Prostate gland (tissue), 2 donors: Measurements from ENCODE around the gene SMIM38. TPM values are rescaled to one million over a fixed set of nuclear protein-coding genes. Genes with fewer than 3 reads are reported as not detected.

ENCODE experiments used
- DNase-seq: peaks from one replicate; pipeline ENCODE4 v3.0.0-alpha.2; 2019; ENCODE audit warnings: low spot score
- H3K27ac ChIP-seq, 2 donors: fragments of 200-600 bp; sonication (generic); 2 replicates each; pipeline ENCODE4 v1.5.1; 2017 to 2019
- H3K27me3 ChIP-seq: fragments of 200-600 bp; sonication (generic); replicated peaks from 2 replicates; pipeline ENCODE4 v1.5.1; 2019; ENCODE audit not compliant: insufficient read depth
- H3K36me3 ChIP-seq, 2 donors: fragments of 200-600 bp; sonication (generic); 1 replicate in 1 of 2; 2 replicates in 1 of 2; pipeline versions ENCODE4 v1.5.1 to v1.8.1; 2017 to 2019
- H3K4me1 ChIP-seq: fragments of 200-600 bp; sonication (generic); replicated peaks from 2 replicates; pipeline ENCODE4 v1.5.1; 2019
- H3K4me3 ChIP-seq, 2 donors: fragments of 200-600 bp; sonication (generic); 2 replicates each; pipeline ENCODE4 v1.5.1; 2017 to 2019
- H3K9me3 ChIP-seq: fragments of 200-600 bp; sonication (generic); 2 replicates; pipeline ENCODE4 v1.5.1; 2017
- POLR2A ChIP-seq: fragments of 450-650 bp; IDR thresholded peaks from one replicate; pipeline ENCODE4 v1.6.1; 2016; ENCODE audit warnings: antibody characterized with exemption, mild to moderate bottlenecking
- POLR2AphosphoS5 ChIP-seq: sonication (generic); formaldehyde crosslinking; IDR thresholded peaks from one replicate; pipeline ENCODE4 v1.6.1; 2017; ENCODE audit warnings: antibody characterized with exemption
- WGBS: methylation state at CpG from one replicate; pipeline ENCODE4 v1.1.5; 2018; 5-methylcytosine and 5-hydroxymethylcytosine counted together
- intact Hi-C: fragments of 100-400 bp; cut with DNase I; formaldehyde crosslinking; loops from one replicate; pipeline ENCODE4 v1.14.2; 2022
- total RNA-seq, 2 donors: library from RNA; depleted of rRNA; stranded (reverse); fragments of >200 nt; gene quantifications; one replicate each; pipeline ENCODE4 v1.1.0, GENCODE V29; 2016
- TF ChIP-seq, protein P1 (sequence below), 4 experiments: fragments of 200-600 bp in 2 of 4; fragments of 450-650 bp in 2 of 4; sonication (generic) in 2 of 4; IDR thresholded peaks; 1 replicate in 3 of 4; 2 replicates in 1 of 4; pipeline ENCODE4 v1.5.1; 2016 to 2019; ENCODE audit warnings: antibody characterized with exemption in 4 of 4, mild to moderate bottlenecking in 2 of 4, moderate library complexity in 2 of 4

SMIM38 gene
- total RNA-seq, 2 donors from 2014 or later, result 2.8 to 3.9 TPM

DNA sequence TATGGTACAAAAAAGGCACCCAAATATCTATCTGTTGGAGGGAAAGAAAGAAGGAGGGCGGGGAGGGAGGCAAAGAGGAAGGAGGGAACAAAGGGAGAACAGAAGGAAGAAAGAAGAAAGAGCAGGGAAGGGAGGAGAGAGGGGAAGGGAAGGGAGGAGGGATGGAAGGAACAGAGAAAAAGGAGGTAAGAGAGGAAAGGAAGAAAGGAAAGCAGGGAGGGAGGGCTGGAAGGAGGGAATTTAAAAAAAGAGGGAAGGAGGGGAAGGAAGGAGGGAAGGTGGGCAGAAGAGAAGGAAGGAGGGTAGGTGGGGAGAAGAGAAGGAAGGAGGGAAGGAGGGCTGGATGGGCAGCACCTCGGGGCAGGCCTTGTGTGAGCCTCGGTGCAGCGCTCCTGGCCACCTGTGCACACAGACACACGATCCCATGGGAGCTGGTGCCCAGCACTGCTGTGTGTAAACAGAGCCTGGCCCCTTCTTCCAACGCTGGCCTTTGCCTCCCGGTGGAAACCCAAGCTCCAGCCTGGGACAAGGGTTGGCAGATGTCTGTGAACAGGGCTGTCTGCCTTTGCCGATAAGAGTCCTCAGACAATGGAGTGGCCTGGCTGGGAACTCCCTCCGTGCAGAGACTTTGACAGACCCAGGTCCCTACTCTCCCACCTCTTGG is 23.2 kb downstream of the SMIM38 start:
- H3K27me3 ChIP-seq, result no peaks in the 10 kb centered on the region
- no peaks in the 10 kb centered on the region for H3K9me3 ChIP-seq
- H3K27ac ChIP-seq, result no peak overlapping the region
- DNase-seq, result no peak
- intact Hi-C loops, result no loop called here
- 46% methylated on average over 9 of the region's 9 CpGs for WGBS
- H3K4me1 ChIP-seq, result no peaks in the 10 kb centered on the region
- H3K36me3 ChIP-seq, result no peaks in the 10 kb centered on the region
- no peak overlapping the region for H3K4me3 ChIP-seq
- TF ChIP-seq POLR2AphosphoS5, result no peak
- TF ChIP-seq, protein P1, sequence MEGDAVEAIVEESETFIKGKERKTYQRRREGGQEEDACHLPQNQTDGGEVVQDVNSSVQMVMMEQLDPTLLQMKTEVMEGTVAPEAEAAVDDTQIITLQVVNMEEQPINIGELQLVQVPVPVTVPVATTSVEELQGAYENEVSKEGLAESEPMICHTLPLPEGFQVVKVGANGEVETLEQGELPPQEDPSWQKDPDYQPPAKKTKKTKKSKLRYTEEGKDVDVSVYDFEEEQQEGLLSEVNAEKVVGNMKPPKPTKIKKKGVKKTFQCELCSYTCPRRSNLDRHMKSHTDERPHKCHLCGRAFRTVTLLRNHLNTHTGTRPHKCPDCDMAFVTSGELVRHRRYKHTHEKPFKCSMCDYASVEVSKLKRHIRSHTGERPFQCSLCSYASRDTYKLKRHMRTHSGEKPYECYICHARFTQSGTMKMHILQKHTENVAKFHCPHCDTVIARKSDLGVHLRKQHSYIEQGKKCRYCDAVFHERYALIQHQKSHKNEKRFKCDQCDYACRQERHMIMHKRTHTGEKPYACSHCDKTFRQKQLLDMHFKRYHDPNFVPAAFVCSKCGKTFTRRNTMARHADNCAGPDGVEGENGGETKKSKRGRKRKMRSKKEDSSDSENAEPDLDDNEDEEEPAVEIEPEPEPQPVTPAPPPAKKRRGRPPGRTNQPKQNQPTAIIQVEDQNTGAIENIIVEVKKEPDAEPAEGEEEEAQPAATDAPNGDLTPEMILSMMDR (IDR thresholded peaks at IDR 0.05), result no peak
- TF ChIP-seq POLR2A, result no peak

DNA sequence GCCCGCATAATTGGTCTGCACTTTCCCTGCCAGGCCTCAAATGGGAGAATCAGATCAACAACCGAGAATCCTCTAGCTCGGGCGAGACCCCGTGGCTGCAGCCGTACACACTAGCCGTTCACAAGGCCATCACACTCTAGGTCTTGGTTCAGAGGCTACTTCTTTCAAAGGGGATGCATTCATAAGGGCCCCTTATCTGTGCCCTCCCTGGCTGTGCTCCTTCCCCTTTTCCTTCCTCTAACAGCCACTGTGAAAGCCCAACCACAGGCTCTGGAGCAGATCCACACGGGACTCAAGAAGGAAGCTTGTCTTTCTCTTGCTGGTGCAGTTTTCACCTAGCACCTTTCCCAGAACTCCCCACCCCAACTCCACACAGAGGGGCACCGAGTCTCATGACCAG is 24.5 kb downstream of the SMIM38 start:
- Histone ChIP-seq H3K4me1 (no peaks in the 10 kb centered on the region), H3K4me3 (no peak overlapping the region), H3K9me3 (no peaks in the 10 kb centered on the region), H3K27ac (no peak overlapping the region), H3K36me3 (no peaks in the 10 kb centered on the region), H3K27me3 (no peaks in the 10 kb centered on the region)
- 86% methylated on average over 9 of the region's 9 CpGs for WGBS
- TF ChIP-seq POLR2AphosphoS5, result no peak
- TF ChIP-seq, protein P1 (IDR thresholded peaks at IDR 0.05), result no peak
- intact Hi-C loops, result no loop called here
- no peak for DNase-seq

DNA sequence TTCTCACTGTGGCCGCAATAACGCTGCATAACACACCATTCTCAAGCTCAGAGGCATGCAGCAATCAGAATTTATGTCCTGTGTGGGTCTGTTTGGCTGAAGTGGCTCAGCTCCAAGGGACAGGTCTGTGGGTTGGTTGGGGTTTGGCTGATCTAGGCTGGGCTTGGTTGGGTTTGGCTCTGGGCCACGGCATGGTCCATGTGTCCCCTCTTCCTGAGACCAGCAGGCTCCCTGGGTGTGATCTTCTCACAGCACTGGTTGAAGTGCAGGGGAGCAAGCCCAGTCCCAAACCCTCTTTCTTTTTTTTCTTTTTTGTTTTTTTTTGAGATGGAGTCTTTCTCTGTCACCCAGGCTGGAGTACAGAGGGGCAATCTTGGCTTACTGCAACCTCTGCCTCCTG is 25.0 kb downstream of the SMIM38 start:
- DNase-seq, result no peak
- TF ChIP-seq POLR2AphosphoS5 (no peak), POLR2A (no peak)
- 88% methylated on average over 3 of the region's 3 CpGs for WGBS
- Histone ChIP-seq H3K27me3 (no peaks in the 10 kb centered on the region), H3K27ac (no peak overlapping the region), H3K4me1 (no peaks in the 10 kb centered on the region), H3K9me3 (no peaks in the 10 kb centered on the region), H3K36me3 (no peaks in the 10 kb centered on the region), H3K4me3 (no peak overlapping the region)
- intact Hi-C loops, result no loop called here

DNA sequence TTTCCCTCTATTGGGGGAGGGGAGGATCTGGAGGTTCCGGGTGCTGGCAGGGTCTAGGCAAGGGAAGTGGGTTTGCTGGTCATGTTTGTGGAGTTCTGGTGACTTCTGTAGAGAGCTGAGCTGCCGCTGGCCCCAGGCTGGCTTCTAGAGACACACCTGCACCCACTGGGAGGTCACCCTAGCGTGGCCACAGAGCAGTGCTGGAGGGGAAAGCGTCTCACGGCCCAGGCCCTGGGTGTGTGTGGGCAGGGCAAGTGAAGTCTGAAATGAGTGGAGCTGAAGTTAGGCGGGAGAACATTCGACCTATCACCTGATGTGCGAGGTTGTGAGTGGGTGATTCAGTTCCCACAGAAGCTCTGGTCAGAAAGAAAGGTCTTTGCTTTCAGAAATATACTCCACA is 27.9 kb downstream of the SMIM38 start:
- 85% methylated on average over 8 of the region's 8 CpGs for WGBS
- DNase-seq, result no peak
- H3K4me3 ChIP-seq, result no peak overlapping the region
- TF ChIP-seq POLR2A (no peak), POLR2AphosphoS5 (no peak)
- TF ChIP-seq, protein P1 (IDR thresholded peaks at IDR 0.05), result no peak
- H3K4me1 ChIP-seq, result no peaks in the 10 kb centered on the region
- H3K9me3 ChIP-seq, result no peaks in the 10 kb centered on the region
- H3K27me3 ChIP-seq, result no peaks in the 10 kb centered on the region
- intact Hi-C loops, result no loop called here
- no peak overlapping the region for H3K27ac ChIP-seq
- H3K36me3 ChIP-seq, result no peaks in the 10 kb centered on the region

DNA sequence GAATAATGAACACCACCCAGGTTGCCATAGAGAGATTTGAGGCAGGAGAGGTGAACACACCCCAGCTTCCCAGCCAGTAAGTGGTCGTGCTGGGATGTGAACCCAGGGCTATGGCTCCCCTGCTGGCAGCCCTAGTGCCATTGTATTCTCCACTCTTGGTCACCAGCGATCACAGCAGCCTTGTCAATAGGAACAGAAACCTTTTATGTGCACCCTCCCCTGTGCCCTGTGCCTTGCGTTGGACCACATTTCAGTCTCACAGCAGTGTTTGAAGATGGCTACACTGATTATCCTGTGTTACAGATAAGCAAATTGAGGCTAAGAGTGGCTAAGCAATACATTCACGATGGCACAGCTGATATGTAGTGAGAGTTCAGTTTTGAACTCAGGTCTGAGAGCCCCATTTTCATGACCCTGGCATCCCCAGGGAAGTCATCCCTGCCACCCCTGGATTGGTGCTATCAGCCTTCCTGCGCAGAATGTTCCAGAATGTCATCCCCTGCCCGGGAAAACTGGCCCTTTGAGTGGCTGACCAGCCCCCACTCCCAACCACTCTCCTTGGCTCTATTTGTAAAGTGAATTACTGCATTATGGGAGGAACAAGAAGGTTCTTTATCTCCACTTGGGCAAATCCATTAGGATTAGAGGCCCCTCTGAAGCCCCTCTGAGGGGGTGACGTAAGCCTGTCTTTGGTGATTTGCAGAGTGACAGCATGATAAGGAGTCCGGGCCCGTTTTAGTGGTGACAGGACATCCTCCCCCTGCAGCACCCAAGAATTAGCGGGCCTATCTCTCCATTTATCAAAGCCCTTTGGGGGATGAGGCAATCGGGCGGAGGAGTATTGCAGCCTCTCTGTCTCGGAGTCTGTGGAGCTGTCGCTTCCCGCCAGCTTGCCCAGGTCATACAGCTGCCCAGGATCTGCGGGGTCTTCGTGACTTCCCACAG is 30.9 kb downstream of the SMIM38 start:
- no peaks in the 10 kb centered on the region for H3K27me3 ChIP-seq
- H3K9me3 ChIP-seq, result no peaks in the 10 kb centered on the region
- WGBS, result 80% methylated on average over 17 of the region's 17 CpGs
- H3K36me3 ChIP-seq, result no peaks in the 10 kb centered on the region
- no peak for TF ChIP-seq POLR2A
- TF ChIP-seq, protein P1 (IDR thresholded peaks at IDR 0.05), result no peak
- no peak for TF ChIP-seq POLR2AphosphoS5
- no peaks in the 10 kb centered on the region for H3K4me1 ChIP-seq
- intact Hi-C loops, result no loop called here
- no peak overlapping the region for H3K27ac ChIP-seq
- DNase-seq, result no peak
- no peak overlapping the region for H3K4me3 ChIP-seq
